Mucosa of gallbladder (tissue), 1 donor: ENCODE measurements around the gene IL24. TPM values are rescaled to one million over a fixed set of nuclear protein-coding genes. Genes with fewer than 3 reads are reported as not detected.

Experiments
- DNase-seq: peaks from one replicate; pipeline ENCODE4 v3.0.0-alpha.2; 2020; ENCODE audit warnings: low spot score
- total RNA-seq: library from RNA; stranded (reverse); gene quantifications from one replicate; pipeline ENCODE4 v1.2.1, GENCODE V29; 2021
- donor health status: DM: no; HTN: no; CAD: no.

Gene IL24
- total RNA-seq, 1 donor from 2014 or later = not detected

DNA sequence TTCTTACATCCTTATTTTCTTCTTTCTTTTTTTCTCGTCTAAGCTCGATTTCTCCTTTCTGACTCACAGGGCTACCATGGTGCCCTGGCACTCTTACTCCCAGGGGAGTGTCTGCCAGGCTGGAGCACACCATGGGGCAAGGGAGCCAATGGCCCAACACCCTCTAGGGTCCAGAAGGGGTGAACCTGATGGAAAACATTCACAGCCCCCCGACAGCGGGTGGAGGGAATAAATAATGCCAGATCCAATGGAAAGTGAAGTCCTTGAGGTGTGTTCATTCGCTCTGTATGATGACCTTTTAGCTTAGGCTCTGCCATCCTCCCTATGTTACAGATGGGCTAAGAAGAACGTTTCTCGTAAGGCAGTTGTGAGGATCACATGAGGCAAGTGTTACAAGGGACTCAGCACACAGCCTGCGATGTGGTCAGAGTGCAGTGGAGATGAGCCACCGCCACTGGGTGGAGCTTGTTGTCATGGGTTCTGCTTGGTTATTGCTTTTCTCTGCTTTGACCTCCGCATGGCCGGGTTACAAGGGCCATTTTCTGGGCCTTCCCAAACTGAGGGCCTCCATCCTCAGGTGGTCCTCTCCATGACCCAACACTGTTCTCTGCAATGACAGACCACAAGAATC is 28.0 kb downstream of the IL24 start:
- peak; percentile 61 for DNase-seq

- DNase-seq = no peak
Measured at GRCh38 chr1:206926286-206926685, 29.0 kb downstream of the IL24 start.

- no peak for DNase-seq
Measured at GRCh38 chr1:206929524-206929923, 32.3 kb downstream of the IL24 start.

DNA sequence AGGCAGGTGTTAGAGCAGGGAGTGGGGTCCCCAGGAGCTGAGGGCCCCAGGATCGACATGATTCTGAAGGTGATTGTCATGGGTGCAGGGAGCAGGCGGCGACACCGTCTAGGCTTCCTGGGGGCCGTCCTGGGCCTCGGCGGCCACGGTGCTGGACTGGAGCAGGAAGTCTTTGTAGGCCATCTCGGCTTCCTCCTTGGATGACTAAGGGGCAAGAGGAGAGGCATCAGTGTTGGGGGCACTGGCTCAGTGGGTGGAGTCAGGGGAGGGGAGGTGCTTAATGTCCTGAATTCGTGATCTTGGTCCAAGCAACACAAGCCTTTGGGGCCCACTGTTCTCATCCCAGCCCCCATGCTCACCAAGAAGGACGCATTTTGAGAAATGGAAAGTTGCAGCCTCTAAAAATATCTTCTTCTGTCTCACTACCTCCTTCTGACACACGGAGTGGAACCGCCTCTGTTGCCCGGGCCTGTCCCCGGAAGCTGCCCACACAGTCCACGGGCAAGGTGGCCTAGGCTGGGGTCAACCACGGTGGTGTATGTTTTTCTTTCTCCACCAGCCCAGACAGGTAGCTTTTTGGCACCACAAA is 33.1 kb downstream of the IL24 start:
- DNase-seq = no peak

GRCh38 chr1:206931709-206932108 is 34.5 kb downstream of the IL24 start:
- DNase-seq = no peak

- no peak for DNase-seq
Measured at GRCh38 chr1:206932177-206932576, 34.9 kb downstream of the IL24 start.

DNA sequence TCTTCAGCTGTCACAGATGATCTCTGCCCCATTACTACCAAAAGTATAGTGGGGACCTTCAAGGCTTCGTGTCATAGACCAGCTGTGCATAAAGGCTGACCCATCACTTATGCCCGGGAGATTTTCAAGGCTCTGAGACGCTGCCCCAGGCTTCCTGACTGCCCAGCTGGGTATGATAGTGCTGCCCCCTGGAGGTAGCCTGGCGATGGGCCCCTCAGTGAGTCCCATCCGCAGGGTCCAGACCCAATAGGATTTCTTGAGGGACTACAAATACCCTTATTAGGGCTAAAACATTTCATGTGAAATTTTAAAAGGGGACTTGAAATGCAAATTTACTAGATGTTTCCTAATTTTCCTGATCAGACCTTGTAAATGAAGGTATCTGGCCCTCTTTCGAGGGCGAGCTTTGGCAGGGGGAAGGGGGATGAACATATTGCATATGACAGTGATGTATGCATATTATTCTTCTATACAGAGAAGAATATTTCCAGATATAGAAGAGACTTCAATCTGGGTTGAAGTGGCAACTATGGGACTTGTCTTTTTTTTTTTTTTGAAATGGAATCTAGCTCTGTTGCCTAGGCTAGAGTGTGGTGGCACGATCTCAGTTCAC is 36.2 kb downstream of the IL24 start:
- DNase-seq = no peak

GRCh38 chr1:206935491-206936067 is 38.3 kb downstream of the IL24 start:
- no peak for DNase-seq

GRCh38 chr1:206937425-206937824 is 40.2 kb downstream of the IL24 start:
- DNase-seq = no peak

GRCh38 chr1:206939131-206939530 is 41.9 kb downstream of the IL24 start:
- DNase-seq = no peak

DNA sequence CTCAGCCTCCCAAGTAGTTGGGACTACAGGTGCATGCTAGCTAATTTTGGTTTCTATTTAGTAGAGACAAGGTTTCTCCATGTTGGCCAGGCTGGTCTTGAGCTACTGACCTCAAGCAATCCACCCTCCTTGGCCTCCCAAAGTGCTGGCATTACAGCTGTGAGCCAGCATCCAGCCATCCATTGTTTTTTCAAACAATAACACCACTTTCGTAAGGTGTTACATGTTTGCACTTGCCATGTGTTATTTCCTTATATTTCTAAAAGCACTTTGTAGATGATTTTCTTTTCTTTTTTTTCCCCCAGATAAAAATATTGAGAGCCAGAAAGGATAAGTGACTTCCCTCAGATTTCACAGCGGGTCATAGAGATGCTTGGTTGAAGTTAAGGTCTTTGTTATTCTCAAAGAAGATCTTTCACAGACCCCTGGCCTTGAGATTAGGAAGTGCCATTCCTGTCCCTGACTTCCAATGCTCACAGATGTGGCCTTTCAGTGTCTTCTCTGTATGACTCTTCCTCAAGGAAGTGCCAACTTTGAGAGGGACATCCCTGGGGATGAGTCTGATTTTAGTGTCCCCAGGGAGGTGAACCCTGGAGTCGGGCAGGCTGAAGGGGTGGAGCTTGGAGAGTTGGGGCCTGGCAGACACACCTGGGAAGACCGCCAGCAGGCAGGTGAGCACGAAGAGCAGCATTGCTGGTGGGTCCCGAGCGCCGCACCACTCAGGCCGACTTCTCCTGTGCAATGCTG is 42.8 kb downstream of the IL24 start:
- DNase-seq = no peak

GRCh38 chr1:206940588-206940936 is 43.3 kb downstream of the IL24 start:
- no peak for DNase-seq

GRCh38 chr1:206941766-206942418 is 44.6 kb downstream of the IL24 start:
- peak; percentile 62 for DNase-seq

GRCh38 chr1:206944703-206945102 is 47.5 kb downstream of the IL24 start:
- no peak for DNase-seq

- no peak for DNase-seq
Measured at GRCh38 chr1:206945779-206946178, 48.5 kb downstream of the IL24 start.

- DNase-seq = peak; percentile 56
Measured at GRCh38 chr1:206946261-206946660, 49.0 kb downstream of the IL24 start, which contains the start of gene PIGR. PIGR (minus strand) TSS chr1:206946466; CDS start chr1:206940531, 5,935 bp downstream.

DNA sequence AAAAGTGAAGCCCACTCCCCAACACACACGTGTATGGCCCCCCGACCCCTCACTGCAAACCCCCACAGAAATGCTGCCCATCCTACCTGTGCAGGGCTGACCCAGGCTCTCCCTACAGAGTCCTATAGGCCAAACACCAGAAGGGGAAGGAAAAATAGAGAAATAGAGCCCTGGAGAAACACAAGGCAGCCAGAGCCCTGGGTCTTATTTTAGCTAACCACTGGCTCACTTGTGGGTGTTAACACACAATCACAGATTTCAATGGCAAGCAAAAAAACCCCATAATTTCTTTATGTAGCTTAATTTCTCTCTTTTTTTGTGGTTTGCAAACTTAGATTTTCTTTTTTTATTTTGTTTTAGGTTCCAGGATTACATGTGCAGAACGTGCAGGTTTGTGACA is 50.0 kb downstream of the IL24 start:
- DNase-seq = no peak

- DNase-seq = no peak
Measured at GRCh38 chr1:206949208-206949607, 52.0 kb downstream of the IL24 start.

DNA sequence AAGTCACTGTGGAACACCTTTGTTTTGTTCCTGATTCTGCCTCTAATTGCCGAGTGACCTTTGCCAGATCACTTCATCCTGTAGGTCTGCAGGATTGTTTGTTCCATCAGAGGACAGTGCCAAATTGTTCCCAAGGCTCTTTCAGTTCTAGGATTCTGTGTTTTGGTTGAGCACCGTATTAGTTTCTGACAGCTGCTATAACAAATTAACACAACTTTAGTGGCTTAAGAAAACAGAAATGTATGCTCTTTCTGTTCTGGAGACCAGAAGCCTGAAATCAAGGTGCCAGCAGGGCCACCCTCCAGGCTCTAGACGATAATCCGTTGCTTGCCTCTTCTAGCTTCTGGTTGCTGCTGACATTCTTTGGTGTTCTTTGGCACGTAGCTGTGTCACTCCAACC is 52.4 kb downstream of the IL24 start:
- no peak for DNase-seq

DNA sequence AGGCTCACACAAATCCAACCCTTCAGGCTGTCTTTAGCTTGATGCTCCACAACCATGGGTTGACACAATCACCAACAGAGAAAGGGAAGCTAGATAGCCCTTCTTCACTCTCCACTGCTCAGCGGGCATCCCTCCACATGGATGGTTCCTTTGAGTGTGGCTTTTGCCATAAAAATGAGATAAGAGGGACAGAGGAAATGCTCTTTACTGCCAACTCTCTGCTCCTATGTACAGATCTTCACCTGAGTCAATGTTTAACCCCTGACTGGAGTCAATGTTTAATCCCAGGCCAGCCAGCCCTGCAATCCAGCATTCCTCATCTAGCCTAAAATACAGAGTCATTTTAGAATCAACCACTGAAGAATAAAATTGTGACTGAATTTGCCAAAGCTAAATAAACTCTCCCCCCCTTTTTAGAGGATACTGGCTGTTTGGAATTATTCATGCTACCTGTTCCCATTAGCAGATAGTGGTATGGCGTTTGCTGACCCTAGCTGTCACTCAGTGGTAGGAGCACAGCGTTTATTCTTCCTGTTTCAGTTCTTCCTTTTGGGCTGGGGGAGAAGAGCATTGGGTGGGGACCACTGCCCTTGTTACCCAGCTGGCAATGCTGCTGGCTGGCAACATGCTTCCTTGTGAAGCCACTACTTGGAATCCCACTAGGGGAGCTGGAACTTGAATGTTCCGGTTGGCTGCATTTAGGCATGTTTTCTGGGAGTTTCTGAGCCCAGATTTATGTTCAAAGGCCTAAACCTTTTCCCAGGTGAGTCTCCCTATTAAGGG is 54.3 kb downstream of the IL24 start:
- peak; percentile 58 for DNase-seq

DNA sequence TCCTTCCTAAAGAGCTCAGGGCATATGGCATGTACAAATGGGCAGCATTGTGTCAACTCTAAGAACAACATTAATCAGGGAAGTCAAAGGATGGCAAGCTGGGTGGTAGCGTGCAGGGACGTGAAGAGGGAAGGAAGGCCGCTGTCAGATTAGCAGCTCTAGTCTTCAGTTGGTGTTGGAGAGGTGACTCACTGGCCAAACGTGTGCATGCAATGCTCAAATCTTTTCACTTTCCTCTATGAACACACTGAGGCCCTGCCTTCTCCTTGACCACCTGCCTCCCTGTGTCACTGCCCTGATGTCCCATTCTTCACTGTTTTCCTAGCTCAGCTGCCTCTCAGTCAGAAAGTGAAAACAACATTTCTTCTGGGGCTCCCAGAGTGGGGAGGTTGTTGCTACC is 54.9 kb downstream of the IL24 start:
- DNase-seq = no peak
